CD8-positive, alpha-beta memory T cell (primary cell): Measurements from ENCODE around the gene VAV2. TPM values are rescaled to one million over a fixed set of nuclear protein-coding genes. Genes with fewer than 3 reads are reported as not detected.

ENCODE experiments used
- CTCF ChIA-PET: fragments of 350-600 bp; sonication (Branson Sonifier 250); formaldehyde crosslinking; loops from one replicate; lab custom pipeline; 2021; ENCODE audit warnings: antibody characterized with exemption; lab: Charles Lee
- POLR2A ChIA-PET: fragments of 350-600 bp; sonication (Branson Sonifier 250); formaldehyde crosslinking; loops from one replicate; lab custom pipeline; 2021; ENCODE audit warnings: antibody characterized with exemption; lab: Charles Lee
- DNase-seq, 5 donors: peaks; one replicate each; pipeline versions ENCODE4 v3.0.0 to v3.0.0-alpha.2; 2020 to 2022; ENCODE audit warnings: mixed read lengths in 1 of 5
- H3K27ac ChIP-seq: one replicate; pipeline ENCODE4 v1.7.0; 2013; ENCODE audit warnings: low read depth, mild to moderate bottlenecking, low read length, moderate library complexity
- H3K27me3 ChIP-seq: 2 replicates; pipeline ENCODE4 v1.7.0; 2013; ENCODE audit warnings: low read length, mild to moderate bottlenecking; ENCODE audit not compliant: insufficient read depth, poor library complexity, severe bottlenecking
- H3K36me3 ChIP-seq: 2 replicates; pipeline ENCODE4 v1.7.0; 2013; ENCODE audit warnings: mild to moderate bottlenecking, low read length, moderate library complexity; ENCODE audit not compliant: insufficient read depth
- H3K4me1 ChIP-seq: 2 replicates; pipeline ENCODE4 v1.7.0; 2013; ENCODE audit warnings: mild to moderate bottlenecking, low read length, moderate library complexity; ENCODE audit not compliant: insufficient read depth
- H3K4me3 ChIP-seq: 2 replicates; pipeline ENCODE4 v1.7.0; 2013; ENCODE audit warnings: mild to moderate bottlenecking, low read length
- H3K9me3 ChIP-seq: 2 replicates; pipeline ENCODE4 v1.7.0; 2013; ENCODE audit warnings: mild to moderate bottlenecking, low read length
- H3K27ac Mint-ChIP-seq, 8 donors: one replicate each; pipeline ENCODE4 v1.8.0; 2020 to 2021; ENCODE audit warnings: mixed read lengths in 8 of 8, mild to moderate bottlenecking in 6 of 8, inconsistent platforms in 3 of 8, moderate library complexity in 3 of 8
- H3K27me3 Mint-ChIP-seq, 2 donors: one replicate each; pipeline ENCODE4 v1.8.0; 2020 to 2021; ENCODE audit warnings: mixed read lengths in 2 of 2, mild to moderate bottlenecking in 1 of 2, moderate library complexity in 1 of 2
- H3K36me3 Mint-ChIP-seq, 3 donors: one replicate each; pipeline ENCODE4 v1.8.0; 2020 to 2021; ENCODE audit warnings: mixed read lengths in 3 of 3, inconsistent platforms in 1 of 3, mild to moderate bottlenecking in 1 of 3
- H3K4me1 Mint-ChIP-seq, 3 donors: one replicate each; pipeline ENCODE4 v1.8.0; 2020 to 2021; ENCODE audit warnings: mixed read lengths in 3 of 3, inconsistent platforms in 1 of 3, mild to moderate bottlenecking in 1 of 3
- H3K4me3 Mint-ChIP-seq, 7 donors: one replicate each; pipeline ENCODE4 v1.8.0; 2020 to 2021; ENCODE audit warnings: mixed read lengths in 7 of 7, mild to moderate bottlenecking in 6 of 7, moderate library complexity in 4 of 7, inconsistent platforms in 2 of 7
- H3K9me3 Mint-ChIP-seq, 5 donors: one replicate each; pipeline ENCODE4 v1.8.0; 2020 to 2022; ENCODE audit warnings: mixed read lengths in 5 of 5, mild to moderate bottlenecking in 3 of 5, moderate library complexity in 2 of 5, inconsistent platforms in 1 of 5
- polyA plus RNA-seq: library from polyadenylated mRNA; unstranded; fragments of 300-500 nt; fragmentation: Illumina TruSeq; gene quantifications from one replicate; pipeline ENCODE4 v1.2.3, GENCODE V29; 2021
- total RNA-seq, 2 experiments: library from RNA; stranded (reverse); gene quantifications; one replicate each; pipeline ENCODE4 v1.2.3, GENCODE V29; 2021

Gene VAV2
- total and polyA plus RNA-seq, 3 experiments from 2014 or later: 1.1 to 7.6 (median 6.0) TPM

- no peaks in the 10 kb centered on the region for H3K9me3 ChIP-seq
- H3K36me3 Mint-ChIP-seq: peaks cover 0 to 10% (median 0%) of the 10 kb centered on the region in 3 donors
- peaks cover 1 to 8% (median 4%) of the 10 kb centered on the region in 5 donors for H3K9me3 Mint-ChIP-seq
- H3K4me1 ChIP-seq: no peaks in the 10 kb centered on the region
- ChIA-PET CTCF (no interaction called here), POLR2A (no interaction called here)
- H3K27ac ChIP-seq: no peak overlapping the region
- H3K36me3 ChIP-seq: no peaks in the 10 kb centered on the region
- no peak for DNase-seq
- no peak overlapping the region for H3K4me3 ChIP-seq
- H3K27me3 ChIP-seq: no peaks in the 10 kb centered on the region
- no peak overlapping the region for H3K4me3 Mint-ChIP-seq
- no peaks in the 10 kb centered on the region for H3K27me3 Mint-ChIP-seq
- H3K27ac Mint-ChIP-seq: no peak overlapping the region
- H3K4me1 Mint-ChIP-seq: peaks cover 0 to 6% (median 1%) of the 10 kb centered on the region in 3 donors
Measured at GRCh38 chr9:133969681-133970580, 22.2 kb downstream of the VAV2 start.

- Histone ChIP-seq H3K9me3 (peaks cover 4% of the 10 kb centered on the region), H3K4me3 (no peak overlapping the region), H3K27ac (no peak overlapping the region), H3K4me1 (no peaks in the 10 kb centered on the region), H3K36me3 (no peaks in the 10 kb centered on the region), H3K27me3 (no peaks in the 10 kb centered on the region)
- no peak overlapping the region for H3K27ac Mint-ChIP-seq
- no peak for DNase-seq
- CTCF ChIA-PET: no interaction called here
- H3K36me3 Mint-ChIP-seq: peaks cover 0 to 16% (median 0%) of the 10 kb centered on the region in 3 donors
- no peak overlapping the region for H3K4me3 Mint-ChIP-seq
- H3K9me3 Mint-ChIP-seq: peaks cover 8 to 15% (median 11%) of the 10 kb centered on the region in 5 donors
- peaks cover 0 to 6% (median 1%) of the 10 kb centered on the region in 3 donors for H3K4me1 Mint-ChIP-seq
- POLR2A ChIA-PET: no interaction called here
- H3K27me3 Mint-ChIP-seq: no peaks in the 10 kb centered on the region
Measured at GRCh38 chr9:133968966-133969617, 23.0 kb downstream of the VAV2 start.

- peaks cover 0 to 3% of the 10 kb centered on the region in 2 donors for H3K27me3 Mint-ChIP-seq
Measured at GRCh38 chr9:133968428-133968827, 23.7 kb downstream of the VAV2 start.

GRCh38 chr9:133967024-133967741, 24.9 kb downstream of the VAV2 start:
- H3K4me1 ChIP-seq: no peaks in the 10 kb centered on the region
- Mint-ChIP-seq H3K36me3 (peaks cover 0 to 16% (median 0%) of the 10 kb centered on the region in 3 donors), H3K9me3 (peaks cover 8 to 20% (median 16%) of the 10 kb centered on the region in 5 donors), H3K27ac (no peak overlapping the region), H3K27me3 (peaks cover 2 to 6% of the 10 kb centered on the region in 2 donors), H3K4me1 (peaks cover 0 to 6% (median 1%) of the 10 kb centered on the region in 3 donors), H3K4me3 (no peak overlapping the region)
- H3K9me3 ChIP-seq: peaks cover 4% of the 10 kb centered on the region
- CTCF ChIA-PET: interaction anchor here (1.0 kb wide), 1 partner anchor 26 kb away, joined by 3 read pairs; no protein-coding TSS in a partner anchor
- POLR2A ChIA-PET: no interaction called here
- H3K36me3 ChIP-seq: no peaks in the 10 kb centered on the region
- H3K27me3 ChIP-seq: no peaks in the 10 kb centered on the region
- H3K27ac ChIP-seq: no peak overlapping the region
- no peak overlapping the region for H3K4me3 ChIP-seq
- no peak for DNase-seq

More at GRCh38 chr9:133968428-133968827, 23.7 kb downstream of the VAV2 start:
- POLR2A ChIA-PET: no interaction called here
- Mint-ChIP-seq H3K4me1 (peaks cover 0 to 6% (median 1%) of the 10 kb centered on the region in 3 donors), H3K4me3 (no peak overlapping the region), H3K36me3 (peaks cover 0 to 16% (median 0%) of the 10 kb centered on the region in 3 donors), H3K27ac (no peak overlapping the region), H3K9me3 (peaks cover 8 to 17% (median 14%) of the 10 kb centered on the region in 5 donors)
- H3K36me3 ChIP-seq: no peaks in the 10 kb centered on the region
- H3K27ac ChIP-seq: no peak overlapping the region
- no peak overlapping the region for H3K4me3 ChIP-seq
- CTCF ChIA-PET: interaction anchor here (1.0 kb wide), 1 partner anchor 25 kb away, joined by 3 read pairs; no protein-coding TSS in a partner anchor
- no peaks in the 10 kb centered on the region for H3K27me3 ChIP-seq
- H3K9me3 ChIP-seq: peaks cover 4% of the 10 kb centered on the region
- no peaks in the 10 kb centered on the region for H3K4me1 ChIP-seq
- no peak for DNase-seq

- no peaks in the 10 kb centered on the region for H3K36me3 ChIP-seq
- Mint-ChIP-seq H3K9me3 (peaks cover 8 to 20% (median 16%) of the 10 kb centered on the region in 5 donors), H3K4me3 (no peak overlapping the region), H3K36me3 (peaks cover 0 to 16% (median 0%) of the 10 kb centered on the region in 3 donors), H3K27ac (no peak overlapping the region), H3K4me1 (peaks cover 0 to 6% (median 1%) of the 10 kb centered on the region in 3 donors), H3K27me3 (peaks cover 2 to 6% of the 10 kb centered on the region in 2 donors)
- DNase-seq: no peak
- no peak overlapping the region for H3K27ac ChIP-seq
- peaks cover 4% of the 10 kb centered on the region for H3K9me3 ChIP-seq
- no peaks in the 10 kb centered on the region for H3K4me1 ChIP-seq
- no peak overlapping the region for H3K4me3 ChIP-seq
- CTCF ChIA-PET: interaction anchor here (0.8 kb wide), 1 partner anchor 53 kb away, joined by 3 read pairs; no protein-coding TSS in a partner anchor
- H3K27me3 ChIP-seq: no peaks in the 10 kb centered on the region
- POLR2A ChIA-PET: no interaction called here
Measured at GRCh38 chr9:133964463-133964862, 27.7 kb downstream of the VAV2 start.

GRCh38 chr9:133963166-133963565, 29.0 kb downstream of the VAV2 start:
- H3K27ac ChIP-seq: no peak overlapping the region
- no peaks in the 10 kb centered on the region for H3K36me3 ChIP-seq
- Mint-ChIP-seq H3K27ac (no peak overlapping the region), H3K27me3 (peaks cover 2 to 9% of the 10 kb centered on the region in 2 donors), H3K4me1 (peaks cover 0 to 6% (median 1%) of the 10 kb centered on the region in 3 donors), H3K4me3 (no peak overlapping the region), H3K9me3 (peaks cover 8 to 20% (median 16%) of the 10 kb centered on the region in 5 donors), H3K36me3 (peaks cover 0 to 16% (median 0%) of the 10 kb centered on the region in 3 donors)
- POLR2A ChIA-PET: no interaction called here
- no peaks in the 10 kb centered on the region for H3K4me1 ChIP-seq
- CTCF ChIA-PET: no interaction called here
- peaks cover 4% of the 10 kb centered on the region for H3K9me3 ChIP-seq
- H3K4me3 ChIP-seq: no peak overlapping the region
- H3K27me3 ChIP-seq: no peaks in the 10 kb centered on the region
- DNase-seq: no peak

GRCh38 chr9:133962341-133962740, 29.8 kb downstream of the VAV2 start:
- H3K36me3 Mint-ChIP-seq: peaks cover 0 to 16% (median 0%) of the 10 kb centered on the region in 3 donors
- H3K27ac Mint-ChIP-seq: no peak overlapping the region
- Histone ChIP-seq H3K9me3 (peaks cover 4% of the 10 kb centered on the region), H3K27me3 (no peaks in the 10 kb centered on the region), H3K4me1 (no peaks in the 10 kb centered on the region), H3K36me3 (no peaks in the 10 kb centered on the region), H3K27ac (no peak overlapping the region), H3K4me3 (no peak overlapping the region)
- ChIA-PET POLR2A (no interaction called here), CTCF (no interaction called here)
- no peak for DNase-seq
- peaks cover 2 to 11% of the 10 kb centered on the region in 2 donors for H3K27me3 Mint-ChIP-seq
- H3K4me3 Mint-ChIP-seq: no peak overlapping the region
- peaks cover 0 to 5% (median 1%) of the 10 kb centered on the region in 3 donors for H3K4me1 Mint-ChIP-seq
- H3K9me3 Mint-ChIP-seq: peaks cover 8 to 20% (median 16%) of the 10 kb centered on the region in 5 donors
